Raji (cell line): ENCODE data around the gene HIVEP3.

Experiments used
- POLR2A ChIP-seq: IDR thresholded peaks from 2 replicates; pipeline ENCODE4 v1.6.1; 2011; ENCODE audit warnings: low read depth, low read length, control low read depth; ENCODE audit not compliant: insufficient read depth

HIVEP3 gene

DNA sequence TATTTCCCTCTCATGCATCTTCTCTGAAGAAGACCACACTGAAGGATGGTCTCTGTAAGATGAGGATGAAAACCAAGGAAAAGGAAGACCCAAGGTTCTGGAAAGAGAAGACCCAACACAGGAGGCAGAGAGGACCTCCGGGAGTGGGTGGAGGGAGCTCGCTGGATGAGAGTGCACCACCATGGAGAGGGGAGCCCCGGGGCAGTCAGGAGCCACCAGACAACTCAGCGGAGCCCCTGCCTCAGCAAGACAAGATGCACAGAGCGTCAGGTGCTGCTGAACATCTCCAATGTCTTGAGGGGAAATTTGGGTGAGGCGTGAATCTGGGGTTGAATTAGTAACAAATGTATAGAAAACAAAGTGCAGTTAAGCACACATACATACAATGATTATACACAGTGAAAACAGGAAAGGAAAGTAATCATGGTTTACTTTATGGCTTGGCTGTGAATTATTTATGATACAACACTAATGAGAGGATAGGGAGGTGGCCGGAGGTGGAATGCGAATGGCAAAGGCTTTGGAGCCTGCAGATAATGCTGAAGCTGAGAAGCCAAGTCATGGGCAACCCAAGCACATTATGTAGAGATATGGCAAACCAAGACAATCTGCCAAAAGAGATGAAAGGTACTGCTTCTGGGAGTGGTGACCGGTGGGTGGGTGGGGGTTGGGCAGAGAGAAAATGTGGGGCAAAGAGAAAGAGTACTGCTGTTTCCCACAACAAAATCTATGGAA lies 353.8 kb downstream of the HIVEP3 start:
- no peak for TF ChIP-seq POLR2A

DNA sequence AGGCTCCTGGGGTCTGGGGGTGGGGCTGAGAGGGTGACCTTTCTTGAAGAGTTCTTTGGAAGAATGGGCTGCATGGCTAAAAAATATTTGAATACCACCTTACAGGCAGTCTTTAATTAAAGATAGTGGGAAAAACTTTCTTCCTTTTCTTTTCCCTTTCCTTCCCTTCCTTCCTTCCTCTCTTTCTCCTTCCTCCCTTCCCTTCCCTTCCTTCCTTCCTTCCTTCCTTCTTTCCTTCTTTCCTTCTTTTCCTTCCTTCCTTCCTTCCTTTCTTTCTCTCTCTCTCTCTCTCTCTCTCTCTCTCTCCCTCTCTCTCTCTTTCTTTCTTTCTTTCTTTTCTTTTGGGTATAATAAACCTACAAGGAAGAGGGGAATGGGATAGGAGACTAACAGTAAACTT lies 356.4 kb downstream of the HIVEP3 start:
- no peak for TF ChIP-seq POLR2A

DNA sequence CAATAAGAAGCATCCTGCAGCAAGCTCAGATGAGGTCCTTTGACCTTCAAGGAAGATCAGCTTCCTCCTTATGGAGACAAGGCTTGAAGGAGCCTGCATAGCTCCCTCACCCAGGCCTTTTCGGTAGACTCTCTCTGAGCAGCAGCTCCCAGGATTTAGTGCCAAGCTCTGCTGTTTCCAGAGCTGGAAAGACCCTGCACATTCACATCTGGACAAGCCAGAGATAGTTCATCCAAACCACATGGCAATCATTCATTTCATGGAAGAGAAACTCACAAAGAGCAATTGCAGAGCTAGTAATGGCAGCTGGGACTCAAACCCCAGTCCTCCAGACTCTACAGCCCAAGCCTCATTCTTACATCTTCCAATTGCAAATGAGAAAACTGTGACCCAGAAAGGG lies 357.8 kb downstream of the HIVEP3 start:
- no peak for TF ChIP-seq POLR2A

DNA sequence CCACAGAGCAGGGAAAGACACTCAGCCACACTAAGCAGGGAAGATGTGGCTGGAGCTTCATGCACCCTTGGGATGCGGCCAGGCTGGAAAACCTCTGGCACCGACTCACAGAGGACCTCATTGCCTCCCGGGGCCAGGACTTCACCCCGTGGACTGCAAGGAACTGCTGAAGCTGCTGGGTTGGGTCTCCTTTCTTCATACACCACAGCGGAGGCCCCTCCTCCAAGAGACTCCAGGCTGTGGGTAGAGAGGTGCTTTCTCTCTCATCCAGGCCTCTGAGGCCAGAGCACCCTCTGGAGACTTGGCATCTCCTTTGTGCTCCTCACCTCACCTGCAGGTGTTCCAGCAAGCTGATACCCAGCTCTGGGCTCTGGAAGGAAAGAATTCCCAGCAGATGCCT lies 358.2 kb downstream of the HIVEP3 start:
- TF ChIP-seq POLR2A: no peak

DNA sequence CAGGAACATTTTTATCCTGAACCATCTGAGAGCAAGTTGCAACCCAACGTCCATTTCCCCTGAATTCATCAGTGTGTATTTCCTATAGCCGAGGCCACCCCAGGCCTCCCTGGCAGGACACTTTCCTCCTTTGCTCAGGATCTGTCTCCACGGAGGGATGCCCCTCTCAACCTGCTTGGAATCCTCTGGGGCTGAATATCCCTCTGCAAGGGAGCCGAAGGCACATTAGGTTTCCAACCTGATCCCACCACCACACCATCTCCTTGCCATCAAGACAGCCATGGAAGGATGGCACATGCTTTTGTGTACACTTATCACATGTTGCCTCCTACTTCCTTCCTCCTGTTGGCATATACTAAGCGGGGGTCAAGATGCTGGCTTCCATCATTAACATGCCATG lies 359.4 kb downstream of the HIVEP3 start:
- no peak for TF ChIP-seq POLR2A

DNA sequence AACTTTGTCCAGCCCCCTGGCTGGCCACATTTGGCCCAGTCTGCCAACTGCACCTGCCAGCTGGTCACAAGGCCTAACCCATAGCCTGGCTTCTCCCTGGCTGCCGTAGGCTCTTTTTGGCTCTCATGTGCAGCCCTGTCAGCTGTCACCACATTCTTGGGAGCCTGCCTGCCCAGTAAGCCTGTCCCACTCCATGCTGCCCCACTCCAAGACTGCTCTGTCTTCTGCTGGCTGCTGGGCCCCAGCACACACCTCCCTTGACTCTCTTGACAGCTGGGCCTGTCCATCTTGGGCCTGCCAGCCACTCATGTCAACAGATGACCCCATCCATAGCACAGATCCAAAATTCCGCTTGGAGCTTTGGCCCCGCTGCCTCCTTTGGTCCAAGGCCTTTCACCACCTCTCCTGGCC lies 360.0 kb downstream of the HIVEP3 start:
- no peak for TF ChIP-seq POLR2A

DNA sequence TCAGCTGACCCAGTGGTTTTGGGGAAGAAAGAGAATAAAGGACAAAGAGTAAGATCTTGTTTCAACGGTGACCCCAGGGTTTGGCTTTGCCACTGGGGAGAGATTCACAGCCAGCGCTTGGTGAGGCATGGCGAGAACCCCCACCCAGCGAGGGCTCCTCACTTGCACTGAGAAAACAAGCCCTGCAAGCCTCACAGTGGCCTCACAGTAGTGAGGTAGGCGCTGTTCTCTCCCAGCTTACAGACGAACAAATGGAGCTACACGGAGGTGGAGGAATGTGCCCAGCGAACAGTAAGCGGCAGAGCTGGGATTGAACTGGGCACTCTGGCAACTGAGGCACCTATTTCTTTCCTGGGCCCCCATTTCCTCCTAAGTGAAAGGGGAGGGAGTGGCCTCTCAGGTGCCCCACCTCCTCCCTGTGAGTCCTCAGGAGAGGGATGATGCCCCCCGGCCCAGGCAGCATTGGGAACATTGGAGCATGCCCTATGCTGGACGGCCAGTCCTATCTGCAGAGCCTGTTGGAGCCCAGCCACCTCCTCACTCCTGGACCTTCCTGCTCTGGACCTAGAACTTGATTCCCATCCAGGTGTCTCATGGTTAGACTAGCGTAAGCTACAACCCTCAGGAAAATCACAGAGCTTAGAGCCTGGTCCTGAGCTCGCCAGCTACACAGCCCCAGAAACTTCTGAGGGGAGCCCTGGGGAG lies 360.8 kb downstream of the HIVEP3 start:
- TF ChIP-seq POLR2A: no peak

DNA sequence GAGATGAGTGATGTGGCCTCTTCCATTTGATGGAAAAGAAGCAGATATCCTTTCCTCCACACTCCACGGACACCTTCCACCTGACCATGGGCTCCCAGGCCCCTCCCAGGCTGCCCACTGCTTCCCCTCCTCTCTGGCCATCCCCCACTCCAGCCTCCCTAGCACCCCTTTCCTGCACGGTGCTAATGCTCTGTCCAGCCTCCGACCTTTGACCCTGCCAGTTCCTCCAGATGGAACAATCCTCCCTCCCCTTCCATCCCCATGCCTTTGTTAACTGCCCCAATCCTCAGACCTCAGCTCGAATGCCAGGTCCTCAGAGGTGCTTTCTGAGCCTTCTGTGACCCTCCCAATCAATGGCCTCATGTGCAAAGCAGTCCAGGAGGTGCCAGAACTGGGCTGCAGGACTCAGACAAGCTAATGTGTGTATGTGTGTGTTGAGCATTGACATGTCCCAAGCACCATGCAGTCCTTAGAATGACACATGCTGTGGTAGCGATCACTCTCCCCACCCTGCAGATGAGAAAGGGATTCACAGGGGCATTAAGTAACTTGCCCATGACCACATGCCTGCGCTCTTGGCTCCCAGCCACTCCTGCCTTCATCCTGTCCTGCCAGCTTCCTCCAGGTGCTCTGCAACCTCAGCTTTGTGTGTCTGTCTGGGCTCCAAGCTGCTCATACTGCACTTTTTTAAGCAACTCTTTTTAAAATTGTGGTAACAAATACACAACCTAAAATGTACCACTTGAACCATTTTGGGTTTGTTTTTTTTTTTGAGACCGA lies 370.8 kb downstream of the HIVEP3 start:
- TF ChIP-seq POLR2A: no peak

DNA sequence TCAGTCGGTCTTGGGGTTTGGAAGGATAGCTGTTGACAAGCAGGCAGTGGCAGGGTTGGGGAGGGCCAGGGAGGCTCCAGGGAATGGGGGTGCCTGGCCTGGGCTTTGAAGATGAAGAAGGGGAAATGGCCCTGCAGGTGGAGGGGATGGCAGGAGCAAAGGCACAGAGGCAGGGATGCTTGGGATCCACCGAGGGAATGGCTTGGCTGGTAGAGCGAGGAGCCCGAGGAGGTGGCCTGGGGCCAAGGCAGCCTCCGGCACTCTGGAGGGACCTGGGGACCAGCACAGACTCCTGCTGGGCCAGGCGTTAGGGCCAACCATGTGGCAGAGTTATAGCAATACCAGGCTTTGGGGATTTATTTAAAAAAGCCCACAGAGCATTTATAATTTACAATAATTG lies 371.4 kb downstream of the HIVEP3 start:
- no peak for TF ChIP-seq POLR2A

DNA sequence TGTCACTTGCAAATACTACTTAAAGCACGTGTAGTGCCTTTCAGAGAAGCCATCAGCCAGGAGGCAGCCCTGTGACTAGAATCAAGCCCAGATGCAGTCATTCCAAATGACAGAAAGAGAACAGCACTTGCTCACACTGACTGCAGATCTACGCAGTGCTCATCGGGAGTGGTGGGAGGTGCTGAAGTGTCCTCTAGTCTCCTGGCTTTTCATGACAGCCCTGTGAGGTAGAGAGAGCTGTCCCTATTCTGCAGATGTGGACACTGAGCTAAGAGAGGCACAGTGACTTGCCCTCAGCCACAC lies 371.9 kb downstream of the HIVEP3 start:
- TF ChIP-seq POLR2A: no peak

DNA sequence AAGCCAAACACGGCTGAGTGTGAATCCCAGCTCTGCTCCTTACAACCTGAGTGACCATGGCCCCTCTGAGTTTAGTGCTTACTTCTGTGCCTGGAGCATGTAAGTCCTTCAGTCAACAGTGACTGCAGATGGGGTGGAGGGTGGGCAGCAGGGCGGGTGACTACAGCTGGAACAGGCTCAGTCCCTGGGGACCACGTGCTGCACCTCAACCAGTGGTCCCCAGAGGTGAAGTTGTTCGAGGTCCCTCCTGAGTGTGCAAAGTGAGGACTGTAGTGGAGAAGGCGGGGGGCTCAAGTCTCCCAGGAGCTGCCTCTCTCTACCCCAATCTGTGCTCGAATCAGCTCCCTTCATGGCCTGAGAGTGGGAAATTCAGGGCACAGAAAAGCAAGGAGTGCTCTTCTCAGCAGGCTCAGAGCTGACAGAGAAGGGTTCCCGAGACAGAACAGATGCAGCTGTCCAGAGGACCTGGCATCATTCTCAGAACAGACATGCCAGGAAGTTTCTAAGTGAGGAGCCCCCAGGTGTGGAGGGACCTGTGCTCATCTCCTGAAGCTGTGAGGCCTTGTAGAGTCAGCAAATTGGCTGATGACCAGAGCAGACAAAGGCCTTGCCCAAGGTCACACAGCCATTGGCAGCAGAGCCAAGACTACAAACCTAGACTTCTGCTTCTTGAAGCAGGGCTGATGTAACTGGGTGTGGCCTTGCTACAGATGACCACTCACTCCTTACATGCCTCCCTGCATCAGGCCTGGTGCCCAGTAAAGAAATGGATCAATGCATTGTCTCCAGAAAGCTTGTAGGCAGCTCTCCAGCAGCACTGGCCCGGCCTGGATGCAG lies 372.5 kb downstream of the HIVEP3 start:
- TF ChIP-seq POLR2A: no peak

DNA sequence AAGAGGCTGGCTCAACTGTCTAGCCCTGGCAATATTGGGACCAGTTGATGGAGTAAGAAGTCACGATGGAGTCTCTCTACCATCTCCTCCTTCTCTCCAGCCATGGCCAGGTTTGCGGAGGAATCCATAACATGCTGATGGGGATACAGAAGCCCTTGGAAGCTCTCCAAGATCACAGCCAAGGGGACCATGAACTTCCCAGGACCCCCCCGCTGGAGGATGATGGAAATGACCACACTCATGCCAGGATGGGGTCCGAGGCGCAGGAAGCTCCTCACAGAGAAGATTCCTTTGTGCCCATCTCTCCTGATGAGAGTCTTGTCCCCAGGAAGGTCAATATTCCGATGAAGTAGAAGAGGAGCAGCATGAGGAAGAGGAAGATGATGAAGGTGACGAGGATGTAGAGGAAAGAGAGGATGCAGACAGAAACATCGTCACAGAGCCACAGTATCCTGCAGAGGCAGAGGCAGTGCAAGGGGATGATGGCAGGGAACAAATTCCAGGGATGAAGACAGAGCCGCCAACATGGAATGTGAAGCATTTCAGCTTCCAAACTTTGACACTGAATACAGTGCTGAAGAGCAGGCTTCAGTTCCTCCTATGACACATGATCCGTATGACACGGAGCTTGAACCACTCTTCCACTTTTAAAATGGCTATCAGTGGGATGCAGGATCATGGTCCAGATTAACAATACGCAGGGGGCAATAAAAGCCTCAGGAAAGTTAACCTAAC lies 376.4 kb downstream of the HIVEP3 start:
- no peak for TF ChIP-seq POLR2A

DNA sequence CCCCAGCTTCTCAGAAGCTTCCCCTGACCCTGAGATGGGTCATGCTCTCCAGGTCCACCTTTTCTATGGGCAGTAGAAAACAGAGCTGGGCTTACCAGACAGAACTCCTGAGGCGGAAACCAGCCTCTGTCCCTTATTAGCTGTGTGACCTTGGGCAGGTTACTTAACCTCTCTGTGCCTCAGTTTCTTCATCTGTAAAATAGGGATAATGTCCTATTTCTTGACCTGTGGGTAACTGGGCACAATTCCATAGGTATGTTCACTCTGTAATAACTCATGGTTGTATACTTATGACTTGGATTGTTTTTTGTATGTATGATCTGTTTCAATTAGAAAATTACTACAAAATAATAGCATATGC lies 377.1 kb downstream of the HIVEP3 start:
- TF ChIP-seq POLR2A: no peak

DNA sequence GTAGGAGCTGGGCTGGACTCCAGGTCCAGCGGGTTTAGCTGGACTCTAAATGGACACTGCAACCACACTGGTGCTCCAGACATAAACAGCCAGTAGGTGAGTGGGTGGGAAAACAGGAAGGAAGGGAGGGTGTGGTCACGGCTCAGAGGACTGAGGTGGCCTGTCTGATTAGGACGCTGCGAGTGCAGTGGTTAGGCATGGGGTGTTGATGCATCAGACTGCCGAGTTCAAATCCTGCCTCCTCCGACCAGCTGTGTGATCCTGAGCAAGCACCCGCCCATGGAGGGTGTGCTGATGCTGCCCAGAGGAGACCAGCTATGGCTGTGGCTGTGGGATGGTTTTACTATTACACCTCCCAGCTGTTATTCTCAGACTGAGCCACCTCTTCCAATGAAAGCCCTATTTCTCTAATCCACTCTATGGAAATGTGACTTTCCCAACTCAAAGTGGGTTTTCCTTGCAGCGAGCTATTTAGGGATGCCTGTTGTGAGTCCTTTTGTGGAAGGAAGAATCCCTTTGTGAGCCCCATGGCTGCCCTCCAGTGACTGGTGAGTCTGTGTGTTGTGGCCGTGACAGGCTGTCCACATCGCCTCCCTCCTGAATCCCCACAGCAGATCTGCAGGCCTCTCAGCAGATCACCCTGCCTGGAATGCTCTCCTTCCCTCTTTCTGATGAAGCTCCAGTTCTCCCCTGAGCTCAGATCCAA lies 377.7 kb downstream of the HIVEP3 start:
- no peak for TF ChIP-seq POLR2A
